ENCODE results near the gene RELL1. TPM values are rescaled to one million over a fixed set of nuclear protein-coding genes. Genes with fewer than 3 reads are reported as not detected.
"Not testable (repeated sequence)": the region's sequence is repeated elsewhere in the genome, so short reads cannot be mapped to it uniquely, and the experiment has no call there.

Gene RELL1
- total and polyA plus RNA-seq, 2 donors, result 1.6 to 17.2 TPM

- 75% methylated on average over 5 of the region's 5 CpGs for WGBS
- Histone ChIP-seq H3K27ac (ENCODE audit: low read depth in 1 of 2, low read length in 1 of 2) (no peak overlapping the region), H3K9me3 (ENCODE audit: control insufficient read depth in 2 of 2, insufficient read depth in 1 of 2, low read length in 1 of 2) (no peaks in the 10 kb centered on the region), H3K4me1 (ENCODE audit: control insufficient read depth in 2 of 2, insufficient read depth in 2 of 2, low read length in 2 of 2) (peaks cover 5 to 17% of the 10 kb centered on the region in 2 donors), H3K27me3 (ENCODE audit: control insufficient read depth in 2 of 2, insufficient read depth in 1 of 2, low read length in 1 of 2) (no peaks in the 10 kb centered on the region), H3K36me3 (ENCODE audit: control insufficient read depth in 2 of 2, insufficient read depth in 2 of 2, low read length in 1 of 2) (no peaks in the 10 kb centered on the region), H3K4me3 (ENCODE audit: low read length in 2 of 2) (no peak overlapping the region)
- DNase-seq (ENCODE audit: low read depth in 6 of 9, low spot score in 9 of 9), result no peak
Observed at GRCh38 chr4:37674439-37674838, 11.7 kb downstream of the RELL1 start.

GRCh38 chr4:37673538-37674192, 12.5 kb downstream of the RELL1 start:
- peaks cover 5 to 17% of the 10 kb centered on the region in 2 donors for H3K4me1 ChIP-seq (ENCODE audit: control insufficient read depth in 2 of 2, insufficient read depth in 2 of 2, low read length in 2 of 2)
- no peak overlapping the region for H3K27ac ChIP-seq (ENCODE audit: low read depth in 1 of 2, low read length in 1 of 2)

GRCh38 chr4:37671072-37671471, 15.1 kb downstream of the RELL1 start:
- WGBS, result 77% methylated on average over 2 of the region's 2 CpGs
- no peak overlapping the region for H3K4me3 ChIP-seq (ENCODE audit: low read length in 2 of 2)
- H3K9me3 ChIP-seq (ENCODE audit: control insufficient read depth in 2 of 2, insufficient read depth in 1 of 2, low read length in 1 of 2), result no peaks in the 10 kb centered on the region
- no peaks in the 10 kb centered on the region for H3K36me3 ChIP-seq (ENCODE audit: control insufficient read depth in 2 of 2, insufficient read depth in 2 of 2, low read length in 1 of 2)
- H3K4me1 ChIP-seq (ENCODE audit: control insufficient read depth in 2 of 2, insufficient read depth in 2 of 2, low read length in 2 of 2), result peaks cover 11 to 21% of the 10 kb centered on the region in 2 donors
- H3K27me3 ChIP-seq (ENCODE audit: control insufficient read depth in 2 of 2, insufficient read depth in 1 of 2, low read length in 1 of 2), result no peaks in the 10 kb centered on the region
- no peak for DNase-seq (ENCODE audit: low read depth in 6 of 9, low spot score in 9 of 9)
- no peak overlapping the region for H3K27ac ChIP-seq (ENCODE audit: low read depth in 1 of 2, low read length in 1 of 2)

More at GRCh38 chr4:37673538-37674192, 12.5 kb downstream of the RELL1 start:
- 98% methylated on average over 4 of the region's 4 CpGs for WGBS
- Histone ChIP-seq H3K9me3 (ENCODE audit: control insufficient read depth in 2 of 2, insufficient read depth in 1 of 2, low read length in 1 of 2) (no peaks in the 10 kb centered on the region), H3K36me3 (ENCODE audit: control insufficient read depth in 2 of 2, insufficient read depth in 2 of 2, low read length in 1 of 2) (no peaks in the 10 kb centered on the region), H3K27me3 (ENCODE audit: control insufficient read depth in 2 of 2, insufficient read depth in 1 of 2, low read length in 1 of 2) (no peaks in the 10 kb centered on the region), H3K4me3 (ENCODE audit: low read length in 2 of 2) (no peak overlapping the region)
- DNase-seq (ENCODE audit: low read depth in 6 of 9, low spot score in 9 of 9), result no peak

GRCh38 chr4:37670249-37670648, 15.9 kb downstream of the RELL1 start:
- no peak overlapping the region for H3K27ac ChIP-seq (ENCODE audit: low read depth in 1 of 2, low read length in 1 of 2)
- whole genome bisulfite sequencing, result 100% methylated on average over 1 of the region's 1 CpG

GRCh38 chr4:37669124-37669523, 17.1 kb downstream of the RELL1 start:
- not testable (repeated sequence) for H3K9me3 ChIP-seq (ENCODE audit: control insufficient read depth in 2 of 2, insufficient read depth in 1 of 2, low read length in 1 of 2); H3K4me3 ChIP-seq (ENCODE audit: low read length in 2 of 2); H3K27me3 ChIP-seq (ENCODE audit: control insufficient read depth in 2 of 2, insufficient read depth in 1 of 2, low read length in 1 of 2); H3K36me3 ChIP-seq (ENCODE audit: control insufficient read depth in 2 of 2, insufficient read depth in 2 of 2, low read length in 1 of 2); DNase-seq (ENCODE audit: low read depth in 6 of 9, low spot score in 9 of 9); H3K27ac ChIP-seq (ENCODE audit: low read depth in 1 of 2, low read length in 1 of 2)
- WGBS, result 99% methylated on average over 19 of the region's 26 CpGs
- H3K4me1 ChIP-seq (ENCODE audit: control insufficient read depth in 2 of 2, insufficient read depth in 2 of 2, low read length in 2 of 2), result peaks cover 6 to 12% of the 10 kb centered on the region in 2 donors

More at GRCh38 chr4:37670249-37670648, 15.9 kb downstream of the RELL1 start:
- no peaks in the 10 kb centered on the region for H3K36me3 ChIP-seq (ENCODE audit: control insufficient read depth in 2 of 2, insufficient read depth in 2 of 2, low read length in 1 of 2)
- DNase-seq (ENCODE audit: low read depth in 6 of 9, low spot score in 9 of 9), result no peak
- no peak overlapping the region for H3K4me3 ChIP-seq (ENCODE audit: low read length in 2 of 2)
- peaks cover 6 to 14% of the 10 kb centered on the region in 2 donors for H3K4me1 ChIP-seq (ENCODE audit: control insufficient read depth in 2 of 2, insufficient read depth in 2 of 2, low read length in 2 of 2)
- no peaks in the 10 kb centered on the region for H3K9me3 ChIP-seq (ENCODE audit: control insufficient read depth in 2 of 2, insufficient read depth in 1 of 2, low read length in 1 of 2)
- no peaks in the 10 kb centered on the region for H3K27me3 ChIP-seq (ENCODE audit: control insufficient read depth in 2 of 2, insufficient read depth in 1 of 2, low read length in 1 of 2)

- 98% methylated on average over 2 of the region's 2 CpGs for WGBS
- H3K4me3 ChIP-seq (ENCODE audit: low read length in 2 of 2), result no peak overlapping the region
- H3K27ac ChIP-seq (ENCODE audit: low read depth in 1 of 2, low read length in 1 of 2), result no peak overlapping the region
- no peak for DNase-seq (ENCODE audit: low read depth in 6 of 9, low spot score in 9 of 9)
- no peaks in the 10 kb centered on the region for H3K36me3 ChIP-seq (ENCODE audit: control insufficient read depth in 2 of 2, insufficient read depth in 2 of 2, low read length in 1 of 2)
- H3K9me3 ChIP-seq (ENCODE audit: control insufficient read depth in 2 of 2, insufficient read depth in 1 of 2, low read length in 1 of 2), result no peaks in the 10 kb centered on the region
- no peaks in the 10 kb centered on the region for H3K27me3 ChIP-seq (ENCODE audit: control insufficient read depth in 2 of 2, insufficient read depth in 1 of 2, low read length in 1 of 2)
- H3K4me1 ChIP-seq (ENCODE audit: control insufficient read depth in 2 of 2, insufficient read depth in 2 of 2, low read length in 2 of 2), result peaks cover 8 to 11% of the 10 kb centered on the region in 2 donors
Observed at GRCh38 chr4:37667197-37668100, 18.7 kb downstream of the RELL1 start.

- Histone ChIP-seq H3K27ac (ENCODE audit: low read depth in 1 of 2, low read length in 1 of 2) (peak overlapping the region in 1 of 2 donors; percentile 22), H3K27me3 (ENCODE audit: control insufficient read depth in 2 of 2, insufficient read depth in 1 of 2, low read length in 1 of 2) (no peaks in the 10 kb centered on the region), H3K36me3 (ENCODE audit: control insufficient read depth in 2 of 2, insufficient read depth in 2 of 2, low read length in 1 of 2) (no peaks in the 10 kb centered on the region), H3K9me3 (ENCODE audit: control insufficient read depth in 2 of 2, insufficient read depth in 1 of 2, low read length in 1 of 2) (no peaks in the 10 kb centered on the region), H3K4me1 (ENCODE audit: control insufficient read depth in 2 of 2, insufficient read depth in 2 of 2, low read length in 2 of 2) (peaks cover 8 to 14% of the 10 kb centered on the region in 2 donors), H3K4me3 (ENCODE audit: low read length in 2 of 2) (no peak overlapping the region)
- no peak for DNase-seq (ENCODE audit: low read depth in 6 of 9, low spot score in 9 of 9)
- 32% methylated on average over 6 of the region's 6 CpGs for WGBS
Observed at GRCh38 chr4:37666625-37667071, 19.5 kb downstream of the RELL1 start.

GRCh38 chr4:37665333-37666320, 20.5 kb downstream of the RELL1 start:
- WGBS, result 95% methylated on average over 10 of the region's 10 CpGs
- Histone ChIP-seq H3K4me1 (ENCODE audit: control insufficient read depth in 2 of 2, insufficient read depth in 2 of 2, low read length in 2 of 2) (peaks cover 8 to 14% of the 10 kb centered on the region in 2 donors), H3K36me3 (ENCODE audit: control insufficient read depth in 2 of 2, insufficient read depth in 2 of 2, low read length in 1 of 2) (no peaks in the 10 kb centered on the region), H3K27me3 (ENCODE audit: control insufficient read depth in 2 of 2, insufficient read depth in 1 of 2, low read length in 1 of 2) (no peaks in the 10 kb centered on the region), H3K4me3 (ENCODE audit: low read length in 2 of 2) (no peak overlapping the region), H3K27ac (ENCODE audit: low read depth in 1 of 2, low read length in 1 of 2) (no peak overlapping the region), H3K9me3 (ENCODE audit: control insufficient read depth in 2 of 2, insufficient read depth in 1 of 2, low read length in 1 of 2) (no peaks in the 10 kb centered on the region)
- no peak for DNase-seq (ENCODE audit: low read depth in 6 of 9, low spot score in 9 of 9)
